ENCODE results near the gene TMEM59L. TPM values are rescaled to one million over a fixed set of nuclear protein-coding genes. Genes with fewer than 3 reads are reported as not detected.

The TMEM59L gene
- total and polyA plus RNA-seq, 9 of the 15 experiments (the other 6 are each of a cell fraction or from before 2014, with no cell fraction given) = 0.37 TPM; not detected in 8

- TF ChIP-seq, protein P1, sequence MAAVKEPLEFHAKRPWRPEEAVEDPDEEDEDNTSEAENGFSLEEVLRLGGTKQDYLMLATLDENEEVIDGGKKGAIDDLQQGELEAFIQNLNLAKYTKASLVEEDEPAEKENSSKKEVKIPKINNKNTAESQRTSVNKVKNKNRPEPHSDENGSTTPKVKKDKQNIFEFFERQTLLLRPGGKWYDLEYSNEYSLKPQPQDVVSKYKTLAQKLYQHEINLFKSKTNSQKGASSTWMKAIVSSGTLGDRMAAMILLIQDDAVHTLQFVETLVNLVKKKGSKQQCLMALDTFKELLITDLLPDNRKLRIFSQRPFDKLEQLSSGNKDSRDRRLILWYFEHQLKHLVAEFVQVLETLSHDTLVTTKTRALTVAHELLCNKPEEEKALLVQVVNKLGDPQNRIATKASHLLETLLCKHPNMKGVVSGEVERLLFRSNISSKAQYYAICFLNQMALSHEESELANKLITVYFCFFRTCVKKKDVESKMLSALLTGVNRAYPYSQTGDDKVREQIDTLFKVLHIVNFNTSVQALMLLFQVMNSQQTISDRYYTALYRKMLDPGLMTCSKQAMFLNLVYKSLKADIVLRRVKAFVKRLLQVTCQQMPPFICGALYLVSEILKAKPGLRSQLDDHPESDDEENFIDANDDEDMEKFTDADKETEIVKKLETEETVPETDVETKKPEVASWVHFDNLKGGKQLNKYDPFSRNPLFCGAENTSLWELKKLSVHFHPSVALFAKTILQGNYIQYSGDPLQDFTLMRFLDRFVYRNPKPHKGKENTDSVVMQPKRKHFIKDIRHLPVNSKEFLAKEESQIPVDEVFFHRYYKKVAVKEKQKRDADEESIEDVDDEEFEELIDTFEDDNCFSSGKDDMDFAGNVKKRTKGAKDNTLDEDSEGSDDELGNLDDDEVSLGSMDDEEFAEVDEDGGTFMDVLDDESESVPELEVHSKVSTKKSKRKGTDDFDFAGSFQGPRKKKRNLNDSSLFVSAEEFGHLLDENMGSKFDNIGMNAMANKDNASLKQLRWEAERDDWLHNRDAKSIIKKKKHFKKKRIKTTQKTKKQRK (IDR thresholded peaks at IDR 0.05; ENCODE audit: borderline replicate concordance, low read depth, low read length) = no peak
- peak; percentile 16; the same call in 1 of the 2 replicates for TF ChIP-seq STAG1 (CRISPR knock-in tag; IDR thresholded peaks at IDR 0.05; ENCODE audit: borderline replicate concordance)
- TF ChIP-seq FOS (IDR thresholded peaks at IDR 0.05; ENCODE audit: extremely low read depth, insufficient read length) = peak; percentile 48
- TF ChIP-seq CREBBP (IDR thresholded peaks at IDR 0.05; ENCODE audit: low read depth, low read length) = no peak
- TF ChIP-seq, protein P2, sequence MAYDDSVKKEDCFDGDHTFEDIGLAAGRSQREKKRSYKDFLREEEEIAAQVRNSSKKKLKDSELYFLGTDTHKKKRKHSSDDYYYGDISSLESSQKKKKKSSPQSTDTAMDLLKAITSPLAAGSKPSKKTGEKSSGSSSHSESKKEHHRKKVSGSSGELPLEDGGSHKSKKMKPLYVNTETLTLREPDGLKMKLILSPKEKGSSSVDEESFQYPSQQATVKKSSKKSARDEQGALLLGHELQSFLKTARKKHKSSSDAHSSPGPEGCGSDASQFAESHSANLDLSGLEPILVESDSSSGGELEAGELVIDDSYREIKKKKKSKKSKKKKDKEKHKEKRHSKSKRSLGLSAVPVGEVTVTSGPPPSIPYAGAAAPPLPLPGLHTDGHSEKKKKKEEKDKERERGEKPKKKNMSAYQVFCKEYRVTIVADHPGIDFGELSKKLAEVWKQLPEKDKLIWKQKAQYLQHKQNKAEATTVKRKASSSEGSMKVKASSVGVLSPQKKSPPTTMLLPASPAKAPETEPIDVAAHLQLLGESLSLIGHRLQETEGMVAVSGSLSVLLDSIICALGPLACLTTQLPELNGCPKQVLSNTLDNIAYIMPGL (CRISPR knock-in tag; IDR thresholded peaks at IDR 0.05) = 0 out of 2 replicates have a peak, but pooled peaks have one; percentile 47
- no peak for TF ChIP-seq CREB1 (IDR thresholded peaks at IDR 0.05)
- TF ChIP-seq CREB1 (CRISPR knock-in tag; IDR thresholded peaks at IDR 0.05) = no peak
- TF ChIP-seq MLLT1 (IDR thresholded peaks at IDR 0.05) = no peak
- TF ChIP-seq CREB3 (tag; conservative IDR thresholded peaks at IDR 0.05; ENCODE audit: low read depth) = no peak
- TF ChIP-seq TCFL5 (CRISPR knock-in tag; conservative IDR thresholded peaks at IDR 0.05) = no peak
- TF ChIP-seq ZBTB7A (IDR thresholded peaks at IDR 0.05; ENCODE audit: borderline replicate concordance, control insufficient read depth, low read depth, low read length) = peak; percentile 98
- TF ChIP-seq KAT7 (CRISPR knock-in tag; IDR thresholded peaks at IDR 0.05; ENCODE audit: borderline replicate concordance) = no peak
- no peak for TF ChIP-seq ZNF324 (CRISPR knock-in tag; IDR thresholded peaks at IDR 0.05)
- no peak for TF ChIP-seq EWSR1 (IDR thresholded peaks at IDR 0.05; ENCODE audit: borderline replicate concordance, low read depth, partially characterized antibody)
- no peak for TF ChIP-seq ZNF584 (CRISPR knock-in tag; IDR thresholded peaks at IDR 0.05; ENCODE audit: low read depth)
- TF ChIP-seq, protein P3, sequence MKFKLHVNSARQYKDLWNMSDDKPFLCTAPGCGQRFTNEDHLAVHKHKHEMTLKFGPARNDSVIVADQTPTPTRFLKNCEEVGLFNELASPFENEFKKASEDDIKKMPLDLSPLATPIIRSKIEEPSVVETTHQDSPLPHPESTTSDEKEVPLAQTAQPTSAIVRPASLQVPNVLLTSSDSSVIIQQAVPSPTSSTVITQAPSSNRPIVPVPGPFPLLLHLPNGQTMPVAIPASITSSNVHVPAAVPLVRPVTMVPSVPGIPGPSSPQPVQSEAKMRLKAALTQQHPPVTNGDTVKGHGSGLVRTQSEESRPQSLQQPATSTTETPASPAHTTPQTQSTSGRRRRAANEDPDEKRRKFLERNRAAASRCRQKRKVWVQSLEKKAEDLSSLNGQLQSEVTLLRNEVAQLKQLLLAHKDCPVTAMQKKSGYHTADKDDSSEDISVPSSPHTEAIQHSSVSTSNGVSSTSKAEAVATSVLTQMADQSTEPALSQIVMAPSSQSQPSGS (CRISPR knock-in tag; IDR thresholded peaks at IDR 0.05) = no peak
- peak; percentile 99 for TF ChIP-seq NFATC3 (IDR thresholded peaks at IDR 0.05)
- 0 out of 2 replicates have a peak, but pooled peaks have one; percentile 19 for TF ChIP-seq SP1 (CRISPR knock-in tag; IDR thresholded peaks at IDR 0.05)
- no peak for TF ChIP-seq PHB2 (IDR thresholded peaks at IDR 0.05; ENCODE audit: low read depth)
Observed at GRCh38 chr19:18594096-18594823, 18.4 kb upstream of the TMEM59L start (continued).
